Left ventricle myocardium inferior (tissue), 1 donor: Measurements from ENCODE around the gene MORN2. TPM values are rescaled to one million over a fixed set of nuclear protein-coding genes. Genes with fewer than 3 reads are reported as not detected.

Experiments used
- DNase-seq: peaks from one replicate; pipeline ENCODE4 v3.0.0-alpha.2; 2020
- H3K27ac ChIP-seq: fragments of 200-600 bp; replicated peaks from 2 replicates; pipeline ENCODE4 v1.8.0; 2021
- H3K27me3 ChIP-seq: fragments of 200-600 bp; 2 replicates; pipeline ENCODE4 v1.8.0; 2021; ENCODE audit warnings: low read depth
- H3K36me3 ChIP-seq: fragments of 200-600 bp; 2 replicates; pipeline ENCODE4 v1.8.0; 2021
- H3K4me1 ChIP-seq: fragments of 200-600 bp; 2 replicates; pipeline ENCODE4 v1.8.0; 2021
- H3K4me3 ChIP-seq: fragments of 200-600 bp; 2 replicates; pipeline ENCODE4 v1.8.0; 2021; ENCODE audit warnings: mild to moderate bottlenecking, moderate library complexity
- H3K9me3 ChIP-seq: fragments of 200-600 bp; replicated peaks from 2 replicates; pipeline ENCODE4 v1.8.0; 2021
- CTCF ChIP-seq: fragments of 200-600 bp; IDR thresholded peaks from 2 replicates; pipeline ENCODE4 v1.8.0; 2021; ENCODE audit warnings: antibody characterized with exemption, mild to moderate bottlenecking, borderline replicate concordance
- intact Hi-C: fragments of 100-400 bp; cut with micrococcal nuclease; formaldehyde crosslinking; loops from one replicate; pipeline ENCODE4 v1.11.0; 2022
- total RNA-seq: library from RNA; stranded (reverse); fragmentation: NEBNext Ultra II Directional; extraction: Animal tissue kit (Norgen Biotek cat#: 25700); gene quantifications from one replicate; pipeline ENCODE4 v1.2.1, GENCODE V29; 2021
- donor health status: DM: no; HTN: yes; CAD: no; lungs with severe emphysema.

Gene MORN2
- total RNA-seq, 1 donor from 2014 or later: 23.9 TPM

- DNase-seq: no peak
- intact Hi-C loops: no loop called here
These were observed 13.3 kb upstream of the MORN2 start for GRCh38 chr2:38862476-38862875.

GRCh38 chr2:38863061-38863695 lies 12.6 kb upstream of the MORN2 start:
- H3K27ac ChIP-seq: no peak overlapping the region
- peaks cover 67% of the 10 kb centered on the region for H3K36me3 ChIP-seq
- H3K4me3 ChIP-seq: no peak overlapping the region
- TF ChIP-seq CTCF: no peak
- no peaks in the 10 kb centered on the region for H3K27me3 ChIP-seq
- H3K4me1 ChIP-seq: no peaks in the 10 kb centered on the region
- intact Hi-C loops: no loop called here
- DNase-seq: no peak
- H3K9me3 ChIP-seq: no peaks in the 10 kb centered on the region

More at GRCh38 chr2:38862476-38862875, 13.3 kb upstream of the MORN2 start:
- H3K4me1 ChIP-seq: no peaks in the 10 kb centered on the region
- no peaks in the 10 kb centered on the region for H3K9me3 ChIP-seq
- H3K4me3 ChIP-seq: no peak overlapping the region
- H3K27ac ChIP-seq: no peak overlapping the region
- peaks cover 69% of the 10 kb centered on the region for H3K36me3 ChIP-seq
- no peak for TF ChIP-seq CTCF
- no peaks in the 10 kb centered on the region for H3K27me3 ChIP-seq

- Histone ChIP-seq H3K36me3 (peaks cover 32% of the 10 kb centered on the region), H3K4me3 (no peak overlapping the region), H3K27me3 (no peaks in the 10 kb centered on the region), H3K9me3 (peaks cover 23% of the 10 kb centered on the region), H3K27ac (no peak overlapping the region), H3K4me1 (no peaks in the 10 kb centered on the region)
- no peak for DNase-seq
- intact Hi-C loops: no loop called here
- TF ChIP-seq CTCF: no peak
These were observed 8.9 kb upstream of the MORN2 start for GRCh38 chr2:38866773-38867443.

- Histone ChIP-seq H3K27ac (no peak overlapping the region), H3K4me1 (peaks cover 18% of the 10 kb centered on the region), H3K36me3 (peaks cover 13% of the 10 kb centered on the region), H3K27me3 (no peaks in the 10 kb centered on the region), H3K4me3 (no peak overlapping the region), H3K9me3 (peaks cover 34% of the 10 kb centered on the region)
- intact Hi-C loops: no loop called here
- no peak for DNase-seq
- no peak for TF ChIP-seq CTCF
These were observed 4.3 kb upstream of the MORN2 start for GRCh38 chr2:38871432-38871831.

- no peak for DNase-seq
- intact Hi-C loops: no loop called here
- Histone ChIP-seq H3K27ac (no peak overlapping the region), H3K4me3 (no peak overlapping the region), H3K36me3 (no peaks in the 10 kb centered on the region), H3K27me3 (no peaks in the 10 kb centered on the region), H3K9me3 (peaks cover 34% of the 10 kb centered on the region), H3K4me1 (peaks cover 24% of the 10 kb centered on the region)
- TF ChIP-seq CTCF: no peak
These were observed 2.0 kb upstream of the MORN2 start for GRCh38 chr2:38873763-38874162.
